HG03354 (cell line): ENCODE data around the gene PKNOX2.

Experiments used
- ATAC-seq: cut with Tn5 transposase; IDR thresholded peaks from one replicate; pipeline ENCODE4 v1.9.1; 2021; ENCODE audit warnings: mild to moderate bottlenecking; ENCODE audit not compliant: unreplicated experiment, poor library complexity, severe bottlenecking

Gene PKNOX2

DNA sequence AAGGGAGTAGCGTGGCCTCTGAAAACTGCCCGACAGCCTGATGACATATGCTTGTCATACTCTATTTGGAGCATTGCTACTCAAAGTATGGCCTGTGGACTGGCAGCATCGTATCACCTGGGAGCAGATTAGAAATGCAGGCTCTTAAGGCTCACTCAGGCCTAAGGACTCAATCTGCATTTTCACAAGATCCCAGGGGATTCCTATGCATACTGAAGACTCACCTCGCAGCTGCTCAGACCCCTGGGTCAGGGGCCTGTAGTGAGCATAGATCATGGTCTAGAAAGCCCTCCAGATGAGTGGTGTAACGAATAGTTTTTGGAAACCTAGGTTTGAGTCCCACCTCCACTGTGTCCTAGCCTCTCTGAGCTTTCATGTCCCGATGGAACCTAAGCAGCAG lies 205.3 kb downstream of the PKNOX2 start:
- no peak for ATAC-seq

DNA sequence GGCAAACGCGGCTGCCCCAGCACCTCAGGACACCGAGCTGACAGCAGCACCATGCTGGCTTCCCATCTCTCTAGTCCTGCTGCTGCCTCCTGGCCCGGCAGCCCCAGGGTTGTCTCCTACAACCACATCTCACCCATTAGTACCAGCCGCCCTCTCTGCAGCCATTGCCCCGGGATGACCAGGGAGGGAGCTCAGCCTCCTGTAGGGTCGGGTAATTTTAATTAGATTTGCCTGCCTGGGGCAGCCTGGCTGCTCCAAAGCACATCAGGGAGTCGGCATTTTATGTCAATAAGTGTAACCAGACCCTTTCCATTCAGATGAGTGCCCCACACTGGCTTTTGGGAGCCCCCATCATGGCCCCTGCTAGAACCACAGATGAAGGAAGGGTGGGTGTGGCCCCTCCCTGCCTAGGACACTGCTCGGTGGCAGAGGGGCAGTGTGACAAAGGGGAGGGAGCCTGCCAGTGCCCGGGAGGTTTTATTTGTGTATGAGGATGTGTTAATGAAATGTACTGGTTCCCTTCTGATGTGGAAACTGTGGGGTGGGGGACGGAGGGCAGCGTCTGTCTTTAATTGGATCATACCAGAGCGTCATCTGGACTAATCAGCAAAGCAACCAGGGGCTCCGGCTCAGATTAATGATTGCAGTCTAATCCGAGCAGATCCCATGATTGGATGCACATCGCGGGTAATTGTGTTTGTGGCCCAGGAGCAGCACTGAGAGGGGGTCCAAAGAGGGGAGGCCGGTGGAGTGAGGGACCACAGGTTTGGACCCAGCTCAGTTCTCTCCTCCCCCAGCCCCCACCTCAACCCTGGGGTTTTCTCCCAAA lies 206.2 kb downstream of the PKNOX2 start:
- ATAC-seq, result no peak

DNA sequence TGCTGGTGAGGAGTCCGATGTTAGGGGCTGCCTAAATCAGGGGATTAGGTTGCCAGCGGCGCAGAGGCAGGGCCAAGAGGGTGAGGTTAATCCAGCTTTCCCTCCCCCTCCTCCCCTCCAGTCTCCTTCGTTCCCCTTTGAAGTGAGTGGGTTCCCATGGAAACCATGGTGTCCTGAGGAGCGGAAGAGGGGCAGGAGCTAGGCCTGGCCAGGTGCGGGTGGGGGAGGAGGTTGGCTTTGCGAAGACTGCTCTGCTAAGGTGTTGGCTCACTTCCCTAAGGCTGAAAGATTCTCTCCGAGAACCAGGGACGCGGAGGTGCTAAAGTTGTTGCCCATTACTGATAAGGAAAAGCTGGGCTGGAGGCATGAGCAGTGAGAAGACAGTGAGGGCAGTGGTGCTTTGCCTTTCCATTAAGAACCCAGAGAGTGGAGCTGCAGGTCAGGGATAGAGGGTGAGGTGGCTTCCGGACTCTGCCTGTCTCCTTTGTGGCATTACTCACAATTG lies 206.9 kb downstream of the PKNOX2 start:
- no peak for ATAC-seq

DNA sequence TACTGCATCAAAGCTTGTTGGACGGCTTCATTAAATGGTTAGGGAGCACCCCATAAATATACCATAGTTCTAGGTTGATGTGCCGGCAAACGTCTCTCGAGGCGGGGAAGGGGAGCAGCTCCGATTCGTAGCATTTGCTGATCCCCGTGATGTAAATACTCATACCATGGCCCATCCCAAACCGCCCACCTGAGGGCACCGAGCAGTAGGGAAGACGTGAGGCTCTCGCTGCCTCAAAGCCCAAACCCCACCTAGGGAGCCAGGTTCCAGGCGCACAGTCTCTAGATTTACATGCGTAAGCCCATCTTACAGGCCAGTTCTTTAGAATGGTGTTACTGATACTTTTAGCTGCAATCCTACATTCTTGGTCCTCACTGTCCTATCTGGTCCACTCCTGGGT lies 207.5 kb downstream of the PKNOX2 start:
- ATAC-seq, result no peak

DNA sequence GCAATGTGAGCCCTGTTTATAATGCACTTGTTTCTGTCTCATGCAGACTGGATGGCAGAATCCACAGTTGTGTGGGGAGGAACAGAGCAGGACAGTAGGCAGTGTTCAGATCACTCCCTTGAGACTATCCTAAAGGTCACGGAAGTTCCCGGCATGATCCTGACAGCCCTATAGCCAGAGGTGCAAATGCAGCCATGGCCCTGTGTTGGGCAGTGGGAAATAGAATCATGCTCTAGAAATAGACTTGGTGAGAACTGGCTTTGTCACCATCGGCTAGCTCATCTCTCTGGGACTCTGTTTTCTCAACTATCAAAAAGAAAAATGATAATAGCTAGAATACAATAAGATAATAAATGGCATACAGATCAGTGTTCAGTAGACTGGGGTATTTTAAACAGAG lies 208.4 kb downstream of the PKNOX2 start:
- no peak for ATAC-seq

DNA sequence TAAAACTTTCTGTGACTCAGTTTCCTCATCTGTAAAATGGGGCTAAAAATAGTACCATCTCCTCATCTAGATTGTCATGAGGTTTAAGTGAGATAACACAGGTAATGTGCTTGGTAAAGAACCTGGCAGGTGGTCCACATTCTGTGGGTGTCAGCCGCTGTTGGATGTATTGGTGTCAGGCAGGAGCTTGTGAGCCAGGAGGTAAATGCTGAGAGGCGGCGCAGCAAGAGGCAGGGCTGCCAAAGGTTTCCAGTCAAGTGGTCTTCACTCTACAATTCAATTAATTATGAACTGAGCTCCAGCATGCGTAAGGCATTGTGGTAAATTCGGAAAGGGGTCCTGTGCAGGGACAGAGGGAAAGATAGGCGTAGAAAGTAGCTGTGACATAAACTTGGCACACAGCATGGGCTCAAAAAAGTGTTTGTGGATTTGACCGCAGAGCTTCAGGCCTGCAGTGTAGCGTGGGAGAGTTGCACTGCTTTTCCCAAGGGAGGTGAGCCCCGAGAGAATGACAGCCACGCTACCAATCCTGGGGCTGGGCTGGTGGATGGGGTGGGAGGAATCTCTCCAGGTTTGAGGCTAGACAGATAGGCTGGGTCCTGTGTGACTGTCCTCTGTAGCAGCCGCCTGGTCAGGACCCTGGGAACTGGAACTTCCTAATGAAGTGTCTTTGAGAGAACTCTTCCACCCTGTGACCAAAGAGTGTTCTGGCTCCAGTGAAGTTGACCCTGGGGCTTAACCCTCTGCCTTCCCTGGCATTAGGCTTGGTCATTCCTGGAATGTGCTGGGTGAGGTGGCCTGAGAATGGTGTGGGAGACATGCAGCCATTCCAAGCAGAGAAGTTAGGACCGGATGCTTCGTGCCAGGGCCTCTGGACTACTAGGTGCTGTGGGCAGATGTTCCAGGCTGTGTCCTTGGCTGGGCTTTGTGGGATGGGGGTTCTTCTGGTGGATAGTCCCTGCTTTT lies 209.2 kb downstream of the PKNOX2 start:
- ATAC-seq, result no peak

DNA sequence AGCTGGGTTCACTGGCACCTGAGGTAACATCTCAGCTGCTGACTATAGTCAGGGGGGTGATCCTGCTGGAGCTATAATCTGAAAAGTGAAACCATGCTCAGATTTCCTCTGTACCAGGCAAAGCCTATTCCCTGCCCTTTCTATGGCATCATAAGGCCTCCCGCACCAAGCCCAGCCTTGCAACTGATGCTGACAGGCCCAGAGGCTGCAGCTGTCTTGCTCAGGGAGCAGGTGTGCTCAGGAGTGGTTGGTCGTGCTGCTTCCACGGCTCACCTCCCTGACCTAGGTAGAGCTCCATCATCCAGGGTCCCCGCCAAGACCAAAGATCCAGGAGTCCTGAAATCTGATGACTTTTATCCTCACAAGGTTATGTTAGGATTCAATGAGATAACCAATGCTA lies 209.8 kb downstream of the PKNOX2 start:
- no peak for ATAC-seq

DNA sequence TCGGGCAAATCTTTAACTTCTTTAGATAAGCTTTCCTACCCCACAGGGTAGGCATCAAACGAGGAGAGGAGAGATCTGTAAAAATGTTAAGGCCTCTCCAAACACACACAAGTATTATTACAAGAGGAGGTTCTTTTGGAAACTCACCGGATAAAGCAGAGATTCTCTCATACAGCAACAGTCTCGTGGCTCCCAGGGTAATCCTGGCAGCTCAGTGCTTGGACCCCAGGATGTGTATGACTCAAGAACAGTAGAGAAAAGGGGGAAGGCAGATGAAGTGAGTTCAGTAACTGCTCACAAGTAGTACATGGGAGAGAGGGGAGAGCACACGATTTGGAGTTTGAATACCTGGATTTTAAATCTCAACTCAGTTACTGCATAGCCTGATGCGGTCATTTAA lies 210.6 kb downstream of the PKNOX2 start:
- no peak for ATAC-seq

DNA sequence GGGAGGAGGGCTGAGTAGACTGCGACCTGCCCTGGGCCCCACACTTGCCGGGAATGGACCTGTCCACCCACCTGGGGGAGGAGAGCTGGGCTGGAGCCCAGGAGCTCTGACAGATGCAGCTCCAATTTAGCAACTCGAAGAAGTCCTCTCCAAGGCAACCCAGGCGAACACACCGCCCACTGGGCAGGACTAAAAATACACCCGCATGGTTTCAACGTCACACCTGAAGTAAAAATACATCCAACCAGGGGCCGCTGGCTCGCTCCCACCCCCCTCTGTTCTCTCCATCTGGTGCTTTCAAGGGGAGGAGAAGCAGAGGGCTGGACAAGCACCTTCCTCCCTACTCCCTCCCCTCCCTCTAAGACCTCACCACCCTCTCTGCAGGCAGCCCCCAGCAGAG lies 211.6 kb downstream of the PKNOX2 start:
- no peak for ATAC-seq

DNA sequence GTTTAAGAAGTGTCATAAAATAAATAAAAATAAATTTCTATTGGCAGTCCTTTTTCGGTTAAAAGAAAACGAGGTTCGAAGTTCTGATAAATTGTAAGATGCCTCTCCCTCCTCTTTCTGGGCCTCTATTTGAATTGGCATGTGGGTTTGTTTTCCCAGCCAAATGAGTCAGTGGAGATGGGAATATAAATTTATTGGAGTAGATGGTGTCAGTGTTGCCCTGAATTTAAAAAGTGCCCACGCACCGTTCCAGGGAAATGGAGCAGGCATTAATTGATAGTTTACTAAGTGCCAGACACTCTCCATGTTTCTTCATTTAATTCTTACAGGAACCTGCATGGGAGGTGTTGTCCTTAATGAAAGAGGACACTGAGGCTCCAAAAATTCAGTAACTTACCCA lies 212.3 kb downstream of the PKNOX2 start:
- no peak for ATAC-seq

DNA sequence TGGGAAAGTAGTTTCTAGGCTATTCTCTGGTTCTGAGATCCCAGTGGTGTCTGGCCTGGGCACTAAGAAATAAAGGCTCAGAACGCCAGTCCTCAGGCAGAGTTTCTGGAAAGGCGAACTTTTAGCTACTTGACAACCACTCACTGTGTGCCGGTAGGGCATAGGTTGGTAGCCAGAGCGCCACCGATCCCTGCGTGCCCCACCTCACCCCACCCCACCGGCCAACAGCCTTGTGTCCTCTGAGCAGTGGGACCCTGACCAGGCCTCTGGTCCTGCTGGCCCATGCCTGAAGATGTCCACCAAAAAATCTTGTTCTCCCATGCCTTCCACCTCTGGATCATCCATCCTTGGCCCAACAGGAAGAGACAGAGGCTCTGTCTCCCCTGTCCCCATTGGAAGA lies 213.5 kb downstream of the PKNOX2 start:
- no peak for ATAC-seq

DNA sequence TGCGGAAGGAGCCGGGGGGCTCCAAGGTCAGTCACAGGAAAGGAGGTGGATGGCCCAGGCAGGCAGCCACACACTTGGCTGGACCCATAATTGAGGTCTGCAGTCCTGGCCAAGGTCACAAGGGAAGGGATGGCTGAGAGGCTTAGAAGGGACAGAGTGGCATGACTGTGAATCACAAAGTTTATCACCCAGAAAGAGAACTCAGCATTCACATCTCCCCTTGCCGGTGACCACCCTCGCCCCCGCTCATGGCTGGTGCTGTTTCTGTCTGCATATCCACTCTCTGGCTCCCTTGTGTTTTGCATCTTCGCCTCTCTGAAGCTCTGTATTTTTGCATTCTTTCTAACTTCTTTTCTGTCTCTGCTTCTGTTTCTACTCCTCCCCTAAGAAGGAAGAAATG lies 214.0 kb downstream of the PKNOX2 start:
- no peak for ATAC-seq

DNA sequence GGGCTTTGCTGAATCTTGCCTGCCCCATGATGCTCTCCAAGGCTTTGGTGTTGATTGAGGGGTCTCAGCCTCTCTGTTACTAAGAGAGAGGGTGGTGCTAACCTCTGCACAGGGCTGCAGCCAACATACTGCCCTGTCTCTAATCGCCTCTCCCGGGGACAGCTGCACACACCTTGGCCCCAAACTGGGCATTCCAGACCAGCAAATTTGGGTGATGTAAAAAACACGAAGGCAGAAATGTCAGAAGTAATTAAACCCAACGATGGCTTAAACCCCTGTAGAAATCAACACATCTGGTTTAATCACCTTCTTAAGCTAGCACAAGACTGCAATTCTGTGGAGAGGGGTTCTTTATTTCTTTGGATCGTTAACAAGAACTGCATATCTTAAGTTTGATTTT lies 215.0 kb downstream of the PKNOX2 start:
- no peak for ATAC-seq

DNA sequence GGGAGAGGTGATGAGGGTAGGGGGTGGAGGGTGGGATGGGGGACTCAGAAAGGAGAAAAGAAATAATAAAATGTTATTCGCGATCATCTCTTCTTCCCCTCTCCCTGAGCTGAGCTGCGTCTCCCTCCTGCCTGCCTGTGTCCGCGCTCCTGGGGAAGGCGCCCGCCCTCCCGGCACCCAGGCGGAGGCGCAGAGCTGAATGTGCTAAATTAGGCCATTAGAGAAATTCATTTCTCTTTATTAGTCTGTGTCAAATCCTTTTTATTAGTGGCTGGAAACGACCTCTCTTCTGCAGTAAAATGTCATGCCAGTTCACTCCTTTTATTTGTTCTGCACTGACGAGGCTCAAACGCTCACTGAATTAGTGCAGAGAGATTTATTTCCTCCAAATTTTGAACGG lies 215.4 kb downstream of the PKNOX2 start:
- ATAC-seq, result no peak

DNA sequence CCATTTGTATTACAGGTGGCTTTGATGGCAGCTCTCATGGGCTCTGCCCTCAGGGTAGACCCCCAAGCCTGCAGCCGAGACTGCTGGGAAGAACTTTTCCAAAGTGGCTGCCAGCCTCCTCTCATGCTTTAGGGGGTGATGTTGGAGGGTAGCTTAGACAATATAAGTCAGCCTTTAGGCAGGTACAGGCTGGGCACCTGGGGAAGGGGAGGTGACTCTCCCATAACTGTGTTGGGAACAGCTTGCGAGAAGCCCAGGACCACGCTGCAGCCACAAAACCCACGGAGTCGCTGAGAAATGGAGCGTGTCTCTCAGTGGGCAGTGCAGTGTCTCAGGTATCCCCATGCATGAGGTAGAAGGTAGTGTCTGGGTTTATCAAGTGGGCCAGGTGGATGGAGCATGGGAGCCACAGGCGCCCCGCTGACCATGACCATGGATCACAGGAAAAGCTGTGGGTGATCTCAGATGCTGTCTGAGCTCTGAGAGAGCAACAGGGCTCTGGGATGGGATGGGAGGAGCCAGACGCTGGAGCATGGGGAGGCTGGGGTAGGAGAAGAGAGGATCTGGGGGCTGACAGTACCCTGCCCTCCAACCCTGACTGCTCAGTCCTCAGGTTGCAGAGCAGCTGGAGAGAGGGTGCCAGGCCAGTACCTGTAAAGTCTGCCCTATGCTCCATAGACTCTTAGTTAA lies 216.3 kb downstream of the PKNOX2 start:
- ATAC-seq, result no peak

DNA sequence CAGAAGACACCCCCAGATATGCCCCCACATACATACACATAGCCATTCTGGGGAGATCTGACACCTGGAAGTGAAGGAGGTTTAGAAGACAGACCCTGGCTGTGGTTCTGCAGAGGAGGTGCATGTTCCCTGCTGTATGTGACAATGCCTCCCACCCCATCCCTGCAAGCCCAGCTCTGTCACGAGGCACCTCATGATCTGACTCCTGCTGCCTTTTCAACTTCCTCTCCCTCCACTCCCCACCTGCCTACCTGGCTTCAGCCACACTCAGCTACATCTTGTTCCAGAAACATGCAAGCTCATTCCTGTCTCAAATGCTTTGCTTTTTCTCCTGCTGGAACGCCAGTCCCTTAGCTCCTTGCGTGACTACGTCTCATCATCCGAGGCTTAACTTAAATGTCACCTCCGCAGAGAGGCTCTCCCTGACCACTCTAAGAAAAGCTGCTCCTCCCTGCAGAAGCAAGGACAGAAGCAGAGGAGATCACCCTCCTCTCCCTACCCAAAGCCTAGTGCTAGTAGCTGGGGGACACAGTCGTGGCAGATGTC lies 217.0 kb downstream of the PKNOX2 start:
- ATAC-seq, result no peak

DNA sequence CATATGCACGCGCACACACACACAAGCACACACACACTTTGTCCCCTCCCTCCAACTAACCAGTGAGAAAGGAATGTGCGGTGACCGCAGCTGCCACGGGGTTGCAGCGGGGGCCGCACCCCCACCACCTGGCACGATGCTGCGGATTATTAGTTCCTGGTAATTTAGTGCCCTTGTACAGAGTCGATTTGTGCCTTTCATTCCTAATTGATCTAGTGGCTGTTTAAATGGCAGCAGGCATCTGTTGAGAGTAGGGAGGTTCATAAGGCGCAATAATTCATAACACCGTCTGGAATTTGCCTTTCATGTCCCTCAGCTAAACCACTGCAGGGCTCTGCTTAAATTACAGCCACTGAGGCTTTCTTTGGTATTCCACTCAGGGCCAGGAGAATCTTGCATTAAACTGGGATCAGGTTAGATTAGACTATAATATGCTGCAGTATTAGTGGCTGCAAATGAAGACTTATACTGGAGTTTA lies 217.8 kb downstream of the PKNOX2 start:
- no peak for ATAC-seq

DNA sequence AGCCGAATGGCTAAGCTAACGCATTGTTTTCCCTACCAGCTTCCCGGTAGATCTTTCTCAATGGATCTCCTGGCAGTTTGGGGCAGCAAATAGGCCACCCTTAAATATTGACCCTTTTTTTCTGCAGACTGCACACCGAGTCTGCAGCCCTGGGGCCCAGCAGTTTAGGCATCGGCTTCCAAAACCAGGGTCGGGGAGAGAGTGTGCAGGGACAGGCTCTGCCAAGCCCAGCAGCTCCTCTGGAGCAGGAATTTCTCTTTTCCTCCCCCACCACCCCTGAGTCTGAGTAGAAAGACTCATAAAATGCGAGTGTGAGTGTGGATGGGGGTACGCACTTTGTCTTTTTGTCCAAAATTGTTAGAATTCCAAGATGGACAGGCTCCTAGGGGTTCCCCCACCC lies 218.3 kb downstream of the PKNOX2 start:
- ATAC-seq, result no peak

DNA sequence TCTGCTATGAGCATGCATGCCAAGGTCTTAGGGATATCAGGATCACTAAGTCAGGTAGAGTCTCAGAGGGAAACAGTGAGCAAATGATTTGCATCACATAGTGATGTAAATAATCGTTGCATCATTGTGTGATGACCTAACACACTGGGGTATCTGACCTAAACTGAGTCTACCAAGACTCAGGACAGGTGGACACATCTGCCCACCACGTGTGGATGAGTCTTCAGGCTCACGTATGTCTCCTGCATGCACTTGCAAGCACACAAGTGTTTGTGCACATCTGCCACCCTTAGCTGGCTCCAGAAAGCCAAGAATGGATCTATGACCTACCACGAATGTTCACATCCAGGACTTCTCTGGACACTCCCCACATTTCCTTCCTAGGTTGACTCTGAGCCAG lies 220.3 kb downstream of the PKNOX2 start:
- no peak for ATAC-seq

DNA sequence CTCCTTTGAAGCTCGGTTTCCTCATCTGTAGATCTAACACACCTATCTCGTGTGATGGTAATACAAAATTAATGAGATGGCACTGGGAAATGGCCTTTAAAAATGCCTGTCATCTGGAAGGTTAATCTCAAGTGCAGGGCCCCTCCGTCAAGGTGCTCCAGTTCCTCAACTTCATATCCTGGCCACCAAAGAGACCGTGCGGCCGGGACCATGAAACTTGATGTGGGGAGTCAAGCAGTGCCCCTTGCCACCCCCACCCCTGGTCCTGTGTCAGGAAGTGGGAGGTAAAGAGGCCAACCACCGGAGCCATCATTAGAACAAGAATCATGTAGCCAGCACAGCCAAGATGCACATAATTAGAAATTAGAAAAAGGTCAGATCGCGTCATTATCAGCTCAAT lies 223.3 kb downstream of the PKNOX2 start:
- ATAC-seq, result no peak
